Fibroblast of peridontal ligament (primary cell): ENCODE results near the gene OR4M1.
"Not testable (repeated sequence)": the region's sequence is repeated elsewhere in the genome, so short reads cannot be mapped to it uniquely, and the experiment has no call there.

Experiments
- DNase-seq: peaks from one replicate; pipeline ENCODE4 v3.0.0-alpha.2; 2010; ENCODE audit errors: extremely low read depth

OR4M1 gene, protein sequence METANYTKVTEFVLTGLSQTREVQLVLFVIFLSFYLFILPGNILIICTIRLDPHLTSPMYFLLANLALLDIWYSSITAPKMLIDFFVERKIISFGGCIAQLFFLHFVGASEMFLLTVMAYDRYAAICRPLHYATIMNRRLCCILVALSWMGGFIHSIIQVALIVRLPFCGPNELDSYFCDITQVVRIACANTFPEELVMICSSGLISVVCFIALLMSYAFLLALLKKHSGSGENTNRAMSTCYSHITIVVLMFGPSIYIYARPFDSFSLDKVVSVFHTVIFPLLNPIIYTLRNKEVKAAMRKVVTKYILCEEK

DNA sequence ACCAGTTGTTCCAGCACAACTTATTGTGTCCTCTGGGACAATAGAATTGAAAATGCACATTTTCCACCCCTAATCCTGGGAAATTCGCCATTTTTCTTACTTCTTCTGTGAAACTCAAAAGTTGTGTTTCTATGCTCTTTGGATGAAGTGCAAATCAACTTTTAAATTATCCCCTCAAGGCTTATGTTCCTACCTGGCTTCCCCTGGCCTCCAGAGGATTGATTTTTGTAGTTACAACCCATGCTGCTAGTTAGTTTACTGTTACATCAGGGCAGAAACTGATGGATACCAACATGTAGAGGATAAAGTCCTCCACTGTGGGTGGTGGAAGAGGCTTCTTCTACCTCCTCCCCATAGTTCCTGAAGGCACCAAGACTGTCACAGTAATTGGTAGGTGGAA, at the start of gene OR4M1:
OR4M1 (plus strand) TSS at position 301 of the 400 bp plus-strand sequence. CDS start 6,819 bp downstream, outside the sequence.
- not testable (repeated sequence) for DNase-seq

DNA sequence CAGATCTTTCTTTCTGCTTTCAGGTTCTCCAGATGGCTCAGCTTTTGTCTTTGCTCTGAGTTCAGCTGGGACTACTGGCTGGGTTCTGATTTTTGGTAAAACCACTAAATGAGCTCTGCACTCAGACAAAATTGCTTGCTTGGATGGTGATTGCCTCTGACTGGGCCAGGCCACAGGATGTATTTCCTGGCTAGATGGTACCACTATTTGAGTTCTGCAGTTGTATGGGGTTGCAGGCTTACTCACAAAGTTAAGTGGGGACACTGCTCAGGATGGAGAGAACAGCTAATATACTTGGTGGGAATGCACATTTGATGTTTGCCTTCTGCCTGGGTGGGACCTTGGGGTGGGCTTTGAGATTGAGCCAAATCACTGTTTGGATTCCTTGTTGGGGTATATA, 43.9 kb upstream of the OR4M1 start:
- no peak for DNase-seq

DNA sequence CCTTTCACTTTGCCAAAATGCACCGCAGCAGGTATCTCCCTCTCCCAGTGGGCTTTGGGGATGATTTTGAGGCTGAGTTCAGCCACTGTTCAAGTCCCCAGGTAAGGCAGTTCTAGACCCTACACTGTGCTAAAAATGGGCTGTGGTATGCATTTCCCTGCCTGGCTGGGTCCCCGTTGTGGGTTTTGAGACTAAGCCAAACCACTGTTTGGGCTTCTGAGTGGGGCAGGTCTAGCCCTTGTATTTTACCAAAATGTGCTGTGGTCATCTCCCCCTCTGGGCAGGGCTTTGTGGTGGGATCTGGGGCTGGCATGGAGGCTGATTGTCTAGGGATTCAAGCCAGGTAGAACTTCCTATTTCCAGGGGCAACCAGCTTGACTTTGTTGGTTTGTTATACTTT, 43.5 kb upstream of the OR4M1 start:
- DNase-seq, result no peak

DNA sequence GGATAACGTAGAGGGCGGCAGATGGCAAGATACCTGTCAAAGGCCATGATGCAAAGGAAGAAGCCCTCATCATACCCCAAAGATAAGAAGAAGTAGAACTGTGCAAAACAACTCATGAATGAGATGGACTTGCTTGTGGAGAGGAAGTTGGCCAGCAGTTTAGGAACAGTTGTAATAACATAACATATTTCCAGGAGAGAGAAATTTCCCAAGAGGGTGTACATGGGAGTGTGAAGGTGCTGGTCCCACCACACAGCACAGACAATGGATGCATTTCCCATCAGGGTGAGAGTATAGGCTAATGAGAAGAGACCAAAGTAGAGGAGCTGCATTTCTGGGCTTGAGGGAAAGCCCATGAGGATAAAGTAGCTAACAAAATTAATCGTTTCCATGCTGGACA, 39.4 kb upstream of the OR4M1 start:
- not testable (repeated sequence) for DNase-seq

DNA sequence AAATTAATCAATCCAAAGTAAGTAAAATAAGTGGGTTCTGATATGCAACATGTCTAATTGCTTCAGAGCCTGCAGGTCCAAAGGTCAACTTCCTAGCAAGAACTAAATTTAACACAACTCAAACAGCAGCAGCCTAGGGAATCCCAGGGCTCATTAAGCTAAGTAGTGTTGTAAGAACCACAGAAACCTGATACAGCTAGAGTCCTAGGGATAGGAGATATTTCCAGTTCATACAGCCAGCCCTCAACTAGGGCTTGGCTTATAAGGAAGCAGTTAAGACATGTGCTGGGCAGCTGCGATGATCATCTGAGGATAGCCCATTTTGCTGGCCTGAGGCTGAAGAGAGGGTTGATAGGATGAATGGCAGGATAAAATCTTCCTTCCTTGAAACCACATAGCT, 30.0 kb upstream of the OR4M1 start, which contains the start of gene OR4Q3:
OR4Q3 (plus strand) TSS at position 316 of the 400 bp plus-strand sequence.
- DNase-seq, result no peak

DNA sequence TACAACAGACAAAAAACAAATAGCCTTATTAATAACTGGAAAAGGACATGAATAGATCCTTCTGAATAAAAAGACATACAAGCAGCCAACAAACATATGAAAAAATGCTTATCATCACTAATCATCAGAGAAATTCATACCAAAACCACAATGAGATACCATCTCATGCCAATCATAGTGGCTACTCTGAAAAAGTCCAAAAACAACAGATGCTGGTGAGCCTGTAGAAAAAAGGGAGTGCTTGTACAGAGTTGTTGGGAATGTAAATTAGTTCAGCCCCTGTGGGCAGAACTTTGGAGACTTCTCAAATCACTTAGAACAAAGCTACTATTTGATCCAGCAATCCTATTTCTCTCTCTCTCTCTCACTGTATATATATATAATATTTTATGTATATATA, 21.0 kb upstream of the OR4M1 start:
- not testable (repeated sequence) for DNase-seq

DNA sequence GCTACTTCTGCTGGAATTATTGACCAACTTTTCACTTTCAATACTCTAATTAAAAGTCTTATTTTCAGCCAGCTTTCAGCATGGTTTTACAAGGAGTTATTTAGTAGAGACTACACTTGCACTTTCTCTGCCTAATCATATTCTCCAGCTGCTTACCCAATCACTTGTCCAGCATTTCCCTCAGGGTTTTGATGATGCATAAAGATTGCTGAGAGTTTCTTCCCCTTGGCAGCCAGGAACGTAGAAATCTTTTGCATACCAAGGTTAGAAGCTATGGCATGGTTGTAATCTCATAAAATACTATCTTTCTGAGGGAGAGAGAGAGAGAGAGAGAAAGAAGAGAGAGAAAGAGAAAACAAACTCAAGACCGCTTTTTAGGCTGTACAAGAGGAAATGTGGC, 19.1 kb upstream of the OR4M1 start:
- DNase-seq, result peak; percentile 1

DNA sequence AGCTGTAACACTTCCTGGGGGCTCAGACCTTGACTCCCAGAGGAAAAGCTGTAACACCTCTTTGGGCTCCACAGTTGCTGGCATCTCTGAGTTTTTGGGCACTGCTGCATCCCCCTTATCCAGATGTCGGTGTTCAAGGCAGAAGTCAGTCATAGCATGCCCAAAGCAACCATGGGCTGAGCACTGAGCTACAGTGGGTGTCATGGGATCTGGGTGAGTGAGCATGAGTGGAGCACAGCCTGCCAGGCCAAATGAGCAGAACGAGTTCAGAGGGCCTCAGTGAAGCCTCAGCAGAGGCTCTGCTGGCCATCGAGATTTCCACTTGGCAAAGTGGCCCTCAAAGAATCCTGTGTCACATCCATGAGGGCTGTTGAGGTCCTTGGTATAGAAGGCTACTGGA, 1.8 kb upstream of the OR4M1 start:
- DNase-seq, result not testable (repeated sequence)

DNA sequence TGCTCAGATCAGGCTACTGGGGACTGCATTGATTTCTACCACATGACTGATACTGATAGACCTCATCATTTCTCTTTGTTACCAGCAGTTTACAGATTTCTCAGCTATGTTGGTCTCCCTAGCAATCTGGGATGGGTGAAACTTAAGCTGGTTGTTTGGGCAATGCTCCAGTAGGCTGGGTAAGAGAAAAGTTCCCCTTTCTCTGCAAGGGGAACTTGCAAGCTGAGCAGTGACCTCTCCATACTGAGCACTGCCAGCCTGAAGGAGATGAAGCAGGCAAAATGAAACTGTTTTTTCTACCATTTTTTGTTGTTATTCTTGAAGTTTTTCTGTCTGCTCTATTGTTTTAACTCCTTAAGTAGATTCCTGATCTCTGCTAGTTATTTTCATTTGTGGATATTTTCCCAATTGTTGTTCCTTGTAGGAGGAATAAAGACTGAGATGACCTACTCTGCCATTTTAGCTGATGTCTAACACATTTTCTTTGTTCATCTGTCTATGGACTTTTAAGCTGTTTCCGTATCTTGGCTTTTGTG, 1.3 kb upstream of the OR4M1 start:
- no peak for DNase-seq

DNA sequence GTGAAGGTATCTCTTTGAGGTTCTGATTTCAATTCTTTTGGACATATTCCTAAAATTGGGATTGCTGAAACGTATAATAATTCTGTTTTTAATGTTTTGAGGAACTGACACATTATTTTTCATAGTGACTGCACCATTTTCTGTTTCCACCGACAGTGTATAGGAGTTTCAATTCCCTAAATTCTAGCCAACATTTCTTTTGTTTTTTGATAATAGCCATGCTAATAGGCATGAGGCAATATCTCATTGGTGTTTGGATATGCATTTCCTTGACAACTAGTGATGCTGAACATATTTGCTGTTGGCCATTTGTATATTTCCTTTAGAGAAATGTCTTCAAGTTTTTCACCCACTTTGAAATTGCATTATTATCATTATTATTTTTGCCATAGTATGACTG, 850 bp upstream of the OR4M1 start:
- not testable (repeated sequence) for DNase-seq

DNA sequence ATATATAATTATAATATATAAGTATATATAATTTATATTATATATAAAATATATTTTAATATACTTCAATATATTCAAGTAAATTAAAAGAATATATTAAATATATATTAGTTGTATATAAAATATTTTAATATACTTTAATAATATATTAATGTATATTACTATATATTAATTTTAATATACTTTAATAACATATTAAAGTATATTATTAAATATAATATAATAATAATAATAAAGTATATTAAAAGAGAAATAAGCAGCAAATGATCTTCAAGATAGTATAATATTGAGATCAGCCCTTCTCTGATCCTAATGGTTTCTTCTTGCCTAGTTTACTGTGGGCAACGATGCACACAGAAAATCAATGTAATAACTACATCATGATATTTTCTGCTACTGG, 2.3 kb downstream of the OR4M1 start:
- no peak for DNase-seq

DNA sequence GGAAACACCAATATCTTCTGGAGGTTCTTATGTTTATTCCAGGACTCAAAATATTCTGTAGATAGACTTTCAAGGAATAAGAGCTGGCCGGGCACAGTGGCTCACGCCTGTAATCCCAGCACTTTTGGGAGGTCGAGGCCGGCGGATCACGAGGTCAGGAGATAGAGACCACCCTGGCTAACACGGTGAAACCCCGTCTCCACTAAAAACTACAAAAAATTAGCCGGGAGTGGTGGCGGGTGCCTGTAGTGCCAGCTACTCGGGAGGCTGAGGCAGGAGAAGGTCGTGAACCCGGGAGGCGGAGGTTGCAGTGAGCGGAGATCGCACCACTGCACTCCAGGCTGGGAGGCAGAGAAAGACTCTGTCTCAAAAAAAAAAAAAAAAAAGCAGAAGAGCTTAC, 12.5 kb downstream of the OR4M1 start:
- not testable (repeated sequence) for DNase-seq

DNA sequence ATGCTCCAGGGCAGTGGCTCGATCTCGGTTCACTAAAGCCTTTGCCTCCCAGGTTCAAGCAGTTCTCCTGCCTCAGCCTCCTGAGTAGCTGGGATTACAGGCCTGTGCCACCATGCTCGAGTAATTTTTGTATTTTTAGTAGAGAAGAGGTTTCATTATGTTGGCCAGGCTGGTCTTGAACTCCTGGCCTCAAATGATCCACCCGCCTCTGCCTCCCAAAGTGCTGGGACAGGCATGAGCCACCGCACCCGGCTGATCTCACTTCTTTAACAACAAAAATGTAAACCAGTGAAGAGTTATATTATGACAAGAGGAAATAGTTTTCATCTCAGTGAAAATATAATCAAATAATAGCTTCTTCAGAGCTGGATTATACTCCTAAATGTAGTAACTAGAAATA, 14.0 kb downstream of the OR4M1 start:
- not testable (repeated sequence) for DNase-seq

DNA sequence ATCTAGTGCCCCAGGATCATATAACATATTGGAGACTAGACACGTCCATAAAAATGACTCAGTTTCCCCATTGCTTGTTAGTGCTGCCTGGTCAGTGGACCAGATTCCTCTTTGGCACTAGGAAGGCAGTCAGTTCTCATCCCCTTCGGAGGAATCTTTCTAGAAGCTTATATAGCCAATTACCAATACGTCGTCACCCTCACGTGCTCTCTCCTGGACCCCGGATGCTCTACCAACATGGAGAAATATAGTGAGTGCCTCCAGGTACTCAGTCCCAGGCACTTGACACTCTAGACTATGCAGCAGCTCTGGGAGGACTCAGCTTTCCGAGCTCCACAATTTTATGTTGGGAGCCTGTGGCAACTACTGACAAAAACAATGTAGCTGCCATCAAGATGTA, 14.8 kb downstream of the OR4M1 start:
- not testable (repeated sequence) for DNase-seq

DNA sequence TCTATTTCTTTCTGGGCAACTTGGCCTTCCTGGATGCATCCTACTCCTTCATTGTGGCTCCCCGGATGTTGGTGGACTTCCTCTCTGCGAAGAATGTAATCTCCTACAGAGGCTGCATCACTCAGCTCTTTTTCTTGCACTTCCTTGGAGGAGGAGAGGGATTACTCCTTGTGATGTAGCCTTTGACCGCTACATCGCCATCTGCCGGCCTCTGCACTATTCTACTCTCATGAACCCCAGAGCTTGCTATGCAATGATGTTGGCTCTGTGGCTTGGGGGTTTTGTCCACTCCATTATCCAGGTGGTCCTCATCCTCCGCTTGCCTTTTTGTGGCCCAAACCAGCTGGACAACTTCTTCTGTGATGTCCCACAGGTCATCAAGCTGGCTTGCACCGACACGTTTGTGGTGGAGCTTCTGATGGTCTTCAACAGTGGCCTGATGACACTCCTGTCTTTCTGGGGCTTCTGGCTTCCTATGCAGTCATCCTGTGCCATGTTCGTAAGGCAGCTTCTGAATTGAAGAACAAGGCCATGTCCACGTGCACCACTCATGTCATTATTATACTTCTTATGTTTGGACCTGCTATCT, 23.3 kb downstream of the OR4M1 start:
- not testable (repeated sequence) for DNase-seq

DNA sequence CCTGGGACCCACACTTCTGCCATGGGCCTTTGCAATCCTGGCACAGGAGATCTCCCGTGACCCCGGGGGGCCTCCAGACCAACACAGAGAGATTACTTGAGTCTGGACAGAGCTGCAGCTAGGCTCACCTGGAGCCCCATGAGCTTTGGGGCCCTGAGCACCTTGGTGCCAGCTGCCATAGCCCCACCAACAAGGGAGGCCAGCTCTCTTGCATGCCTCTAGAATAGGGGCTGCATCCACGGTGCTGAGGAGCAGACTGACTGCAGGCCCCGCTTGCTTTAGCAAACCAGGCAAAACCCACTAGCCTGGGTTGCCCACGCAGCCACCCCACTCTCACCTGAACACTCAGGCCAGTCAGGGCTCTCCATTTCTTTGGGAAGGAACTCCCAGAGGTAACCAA, 26.6 kb downstream of the OR4M1 start:
- no peak for DNase-seq

DNA sequence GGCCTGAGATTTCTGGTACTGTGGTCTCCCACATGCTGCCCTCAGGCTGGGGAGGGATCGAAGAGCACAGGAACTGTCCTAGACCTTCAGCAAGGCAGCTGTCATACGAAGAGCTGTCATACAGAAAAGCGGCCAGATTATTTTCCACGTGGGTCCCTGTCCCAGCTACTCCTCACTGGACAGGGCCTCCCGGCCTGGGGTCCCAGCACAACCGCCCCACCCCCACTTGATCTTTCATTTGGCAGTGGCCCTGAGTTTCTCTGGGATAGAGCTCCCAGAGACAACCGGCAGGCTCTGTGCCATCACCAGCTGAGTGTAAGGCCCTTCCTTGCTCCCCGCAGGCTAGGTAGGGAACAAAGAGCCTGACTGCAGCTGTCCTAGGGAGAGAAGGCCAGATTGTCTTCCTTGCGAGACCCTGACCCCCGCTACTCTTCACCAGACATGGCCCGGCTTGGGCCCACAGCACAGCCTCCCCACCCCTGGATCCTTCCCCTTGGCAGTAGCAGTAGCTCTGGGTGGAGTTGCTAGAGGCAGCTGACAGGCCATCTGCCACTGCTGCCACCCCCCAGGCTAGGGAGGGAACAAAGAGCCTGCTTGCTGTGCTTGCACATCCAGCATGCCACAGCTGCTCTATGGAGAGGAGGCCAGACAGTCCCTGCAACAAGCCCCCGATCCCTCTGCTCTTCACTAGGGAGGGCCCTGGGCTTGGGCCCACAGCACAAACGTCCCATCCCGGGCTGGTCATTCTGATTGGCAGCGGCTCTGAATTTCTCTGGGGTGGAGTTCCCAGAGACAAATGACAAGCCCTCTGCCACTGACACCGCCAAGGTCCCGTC, 27.2 kb downstream of the OR4M1 start:
- no peak for DNase-seq

DNA sequence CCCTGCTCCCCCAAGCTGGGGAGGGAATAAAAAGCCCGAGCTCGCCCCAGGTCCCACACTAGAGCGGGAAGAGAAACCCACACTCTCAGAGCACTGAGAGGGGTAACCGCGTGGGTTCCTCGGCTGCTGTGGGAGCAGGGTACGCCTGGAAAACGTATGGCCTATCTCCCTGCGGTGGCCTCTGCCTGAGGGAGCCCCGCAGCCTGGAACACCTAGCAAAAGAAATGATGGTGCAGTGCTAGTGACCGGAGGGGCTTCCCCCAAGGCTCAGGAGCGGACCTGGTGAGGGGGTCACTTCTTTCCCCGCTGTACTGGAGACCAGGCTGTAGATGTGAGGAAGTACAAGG, 27.8 kb downstream of the OR4M1 start:
- no peak for DNase-seq

DNA sequence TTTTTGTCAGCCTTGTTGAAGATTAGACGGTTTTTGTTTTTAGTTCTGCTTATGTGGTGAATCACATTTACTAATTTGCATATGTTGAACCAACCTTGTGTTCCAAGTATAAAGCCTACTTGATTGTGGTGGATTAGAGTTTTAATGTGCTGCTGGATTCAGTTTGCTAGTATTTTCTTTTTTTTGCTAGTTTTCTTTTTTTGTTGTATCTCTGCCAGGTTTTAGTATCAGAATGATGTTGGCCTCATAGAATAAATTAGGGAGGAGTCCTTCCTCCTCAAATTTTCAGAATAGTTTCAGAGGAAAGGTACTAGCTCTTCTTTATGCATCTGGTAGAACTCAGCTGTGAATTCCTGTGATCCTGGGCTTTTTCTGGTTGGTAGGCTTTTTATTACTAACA, 30.2 kb downstream of the OR4M1 start, which contains the start of gene OR4N2:
OR4N2 (plus strand) TSS at position 301 of the 400 bp plus-strand sequence. CDS start 23,679 bp downstream, outside the sequence.
- DNase-seq, result not testable (repeated sequence)

DNA sequence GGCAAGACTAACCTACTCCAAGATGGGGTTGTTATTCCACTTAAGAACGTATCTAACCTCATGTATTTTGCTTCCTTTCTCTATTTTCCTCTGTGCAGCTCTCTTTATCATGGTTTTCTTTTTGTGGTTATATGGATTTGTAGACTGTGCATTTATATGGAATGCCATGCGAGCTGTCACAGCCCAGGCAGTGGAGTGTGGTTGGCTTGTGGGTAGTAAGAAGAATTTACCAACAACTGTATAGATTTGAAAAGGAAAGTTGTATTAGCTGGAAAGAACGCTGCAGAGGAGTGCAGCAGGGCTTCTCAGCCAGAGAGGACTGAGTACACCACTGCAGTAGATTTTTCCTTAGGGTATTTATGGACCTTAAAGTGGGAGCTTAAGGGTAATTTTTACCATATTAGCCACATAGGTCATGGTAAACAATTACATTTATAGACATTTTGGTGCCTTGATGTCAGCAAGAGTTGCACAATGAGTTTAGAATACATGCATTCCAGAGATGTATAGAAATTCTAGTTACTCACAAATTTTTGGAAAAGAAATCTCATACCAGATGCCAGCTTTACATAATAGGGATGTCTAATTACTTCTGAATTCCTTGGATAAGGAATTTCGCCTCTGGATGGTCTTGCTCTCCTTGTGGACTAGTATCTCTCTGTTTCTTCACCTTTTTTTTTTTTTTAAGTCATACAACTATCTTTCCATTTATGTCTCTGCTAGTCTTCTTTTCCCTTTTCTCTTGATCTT, 40.0 kb downstream of the OR4M1 start:
- not testable (repeated sequence) for DNase-seq

DNA sequence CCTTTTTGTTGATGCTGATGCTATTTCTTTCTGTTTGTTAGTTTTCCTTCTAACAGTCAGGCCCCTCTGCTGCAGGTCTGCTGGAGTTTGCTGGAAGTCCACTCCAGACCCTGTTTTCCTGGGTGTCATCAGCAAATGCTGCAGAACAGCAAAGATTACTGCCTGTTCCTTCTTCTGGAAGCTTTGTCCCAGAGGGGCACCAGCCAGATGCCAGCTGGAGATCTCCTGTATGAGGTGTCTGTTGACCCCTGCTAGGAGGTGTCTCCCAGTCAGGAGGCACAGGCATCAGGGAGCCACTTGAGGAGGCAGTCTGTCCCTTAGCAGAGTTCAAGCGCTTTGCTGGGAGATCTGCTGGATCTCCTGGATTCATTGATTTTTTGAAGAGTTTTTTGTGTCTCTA, 46.6 kb downstream of the OR4M1 start:
- not testable (repeated sequence) for DNase-seq
